ENCODE results near the gene ZNF217.

Gene ZNF217

DNA sequence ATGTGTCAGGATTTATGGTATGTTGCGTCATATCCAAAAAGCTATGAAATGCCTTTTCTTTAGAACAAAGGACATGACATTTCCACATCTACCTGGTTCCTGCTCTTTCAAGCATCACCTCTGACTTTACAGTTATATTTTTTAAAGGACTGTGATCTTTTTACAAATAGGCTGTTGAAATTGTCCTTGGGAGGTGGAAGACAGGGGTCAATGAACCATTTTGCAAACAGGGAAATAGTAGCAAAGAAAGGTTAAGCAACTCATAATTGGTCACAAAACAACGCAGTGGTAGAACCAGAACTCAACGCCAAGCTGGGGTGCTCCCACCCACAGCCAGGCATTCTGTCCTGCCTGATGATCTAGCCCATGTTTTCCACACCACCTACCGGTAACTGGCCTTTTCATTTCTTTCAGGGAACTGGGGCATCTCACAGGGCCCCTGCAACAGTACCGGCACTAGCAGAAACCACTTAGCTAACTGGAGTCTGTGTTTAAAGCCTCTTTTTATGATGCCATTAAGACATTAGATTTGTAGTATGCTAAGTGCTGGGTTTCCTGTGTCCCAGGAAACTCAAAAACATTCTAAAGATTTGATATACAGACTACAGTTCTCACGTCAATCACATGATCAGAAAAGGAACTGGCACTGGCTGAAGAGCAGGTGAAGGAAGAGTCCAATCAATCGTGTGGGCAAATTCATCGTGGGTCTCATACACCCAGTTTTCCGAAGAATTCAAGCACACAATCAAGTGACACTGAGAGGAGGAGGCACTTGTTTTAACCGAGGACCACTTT lies 13.9 kb downstream of the ZNF217 start:
- ChIA-PET CTCF (interaction anchor here (0.6 to 8.9 kb wide), 25 partner anchors 10 to 482 kb away, joined by 3 to 127 read pairs (median 4); partner anchors contain the start of gene ZNF217), POLR2A (interaction anchor here (1.0 kb wide), 1 partner anchor 336 kb away, joined by 3 read pairs; no protein-coding TSS in a partner anchor)
- Histone ChIP-seq H3K27ac (ENCODE audit: insufficient read depth in 1 of 2, low read depth in 1 of 2, low read length in 2 of 2, poor library complexity in 1 of 2, severe bottlenecking in 2 of 2) (peak overlapping the region; percentile 52 to 72), H3K27me3 (replicated peaks in 2 of 5; ENCODE audit: control insufficient read depth in 4 of 5, insufficient read depth in 5 of 5, low read length in 4 of 5) (no peaks in the 10 kb centered on the region), H3K4me1 (ENCODE audit: control extremely low read depth in 1 of 4, control insufficient read depth in 4 of 4, insufficient read depth in 4 of 4, low read length in 3 of 4) (peaks cover 28 to 50% (median 45%) of the 10 kb centered on the region in 4 experiments), H3K9me3 (ENCODE audit: control extremely low read depth in 1 of 5, control insufficient read depth in 4 of 5, insufficient read depth in 2 of 5, low read depth in 1 of 5, low read length in 4 of 5) (no peaks in the 10 kb centered on the region), H3K4me3 (ENCODE audit: control insufficient read depth in 1 of 7, extremely low read depth in 1 of 7, insufficient read depth in 4 of 7, low read depth in 2 of 7, low read length in 6 of 7) (peak overlapping the region in 6 of 7 experiments; percentile 5 to 65 (median 40)), H3K36me3 (ENCODE audit: control insufficient read depth in 4 of 4, insufficient read depth in 4 of 4, low read length in 3 of 4) (peaks cover 30 to 71% (median 53%) of the 10 kb centered on the region in 4 experiments)
- WGBS (ENCODE audit: insufficient coverage), result 12% methylated on average over 8 of the region's 10 CpGs
- peak; percentile 47 to 56 (median 55) for DNase-seq

DNA sequence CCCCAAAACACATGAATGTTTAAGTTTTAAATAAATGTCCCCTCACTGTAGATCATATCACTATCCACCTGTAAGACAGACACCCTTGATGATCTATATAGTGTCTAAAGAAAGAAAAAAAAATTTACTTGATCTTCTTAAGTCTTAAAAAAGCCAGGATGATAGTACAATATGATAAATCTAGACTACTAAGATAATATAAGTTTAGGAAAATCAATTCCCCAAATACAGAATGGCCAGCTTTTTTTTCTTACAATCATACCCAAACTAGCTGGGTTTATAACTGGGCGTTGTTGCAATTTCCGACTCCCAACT lies 14.4 kb downstream of the ZNF217 start:
- ChIA-PET POLR2A (interaction anchor here (1.0 kb wide), 1 partner anchor 337 kb away, joined by 3 read pairs; no protein-coding TSS in a partner anchor), CTCF (interaction anchor here (0.6 to 8.9 kb wide), 23 partner anchors 10 to 483 kb away, joined by 3 to 127 read pairs (median 4); partner anchors contain the start of gene ZNF217)
- DNase-seq, result no peak
- Histone ChIP-seq H3K27ac (ENCODE audit: insufficient read depth in 1 of 2, low read depth in 1 of 2, low read length in 2 of 2, poor library complexity in 1 of 2, severe bottlenecking in 2 of 2) (peak overlapping the region; percentile 52 to 72), H3K36me3 (ENCODE audit: control insufficient read depth in 4 of 4, insufficient read depth in 4 of 4, low read length in 3 of 4) (peaks cover 31 to 75% (median 56%) of the 10 kb centered on the region in 4 experiments), H3K4me1 (ENCODE audit: control extremely low read depth in 1 of 4, control insufficient read depth in 4 of 4, insufficient read depth in 4 of 4, low read length in 3 of 4) (peaks cover 28 to 49% (median 45%) of the 10 kb centered on the region in 4 experiments), H3K27me3 (replicated peaks in 2 of 5; ENCODE audit: control insufficient read depth in 4 of 5, insufficient read depth in 5 of 5, low read length in 4 of 5) (no peaks in the 10 kb centered on the region), H3K9me3 (ENCODE audit: control extremely low read depth in 1 of 5, control insufficient read depth in 4 of 5, insufficient read depth in 2 of 5, low read depth in 1 of 5, low read length in 4 of 5) (no peaks in the 10 kb centered on the region), H3K4me3 (ENCODE audit: control insufficient read depth in 1 of 7, extremely low read depth in 1 of 7, insufficient read depth in 4 of 7, low read depth in 2 of 7, low read length in 6 of 7) (peak overlapping the region in 5 of 7 experiments; percentile 5 to 65 (median 41))
- no CpG with 5 or more reads among the region's 2 CpGs for WGBS (ENCODE audit: insufficient coverage)

DNA sequence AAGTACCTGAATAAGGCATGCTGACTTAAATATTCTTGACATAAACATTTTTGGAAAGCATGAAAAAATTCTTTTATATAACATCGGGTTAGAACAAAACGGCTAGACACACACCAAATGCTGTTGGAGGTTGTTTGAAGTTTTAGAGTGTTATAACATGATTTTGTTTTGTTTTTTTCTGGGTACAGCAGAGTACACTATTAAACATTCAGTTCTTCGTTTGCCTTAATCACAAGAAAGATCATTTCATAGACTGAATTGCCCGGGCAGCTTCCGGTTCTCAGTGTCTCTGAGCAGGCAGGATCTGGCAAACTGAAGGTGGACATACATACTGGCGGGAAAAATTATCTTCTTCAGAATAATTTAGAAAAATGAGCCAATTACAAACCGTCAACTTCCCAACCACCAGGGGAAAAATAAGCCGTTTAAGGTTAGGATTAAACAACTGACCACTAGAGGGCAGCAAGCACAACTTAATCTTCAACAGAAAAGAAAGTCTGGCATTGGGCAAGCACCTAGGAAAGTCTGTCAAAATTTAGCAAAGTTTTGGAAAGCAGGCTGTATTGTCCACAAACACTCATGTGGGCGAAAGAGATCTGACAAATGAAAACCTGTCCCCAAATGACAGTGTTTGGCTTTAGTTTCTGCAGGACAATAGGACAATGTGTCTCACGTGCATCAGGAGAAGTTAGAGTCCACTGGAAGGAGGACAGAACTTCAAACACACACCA lies 15.0 kb downstream of the ZNF217 start:
- Histone ChIP-seq H3K9me3 (ENCODE audit: control extremely low read depth in 1 of 5, control insufficient read depth in 4 of 5, insufficient read depth in 2 of 5, low read depth in 1 of 5, low read length in 4 of 5) (no peaks in the 10 kb centered on the region), H3K36me3 (ENCODE audit: control insufficient read depth in 4 of 4, insufficient read depth in 4 of 4, low read length in 3 of 4) (peaks cover 31 to 80% (median 59%) of the 10 kb centered on the region in 4 experiments), H3K4me1 (ENCODE audit: control extremely low read depth in 1 of 4, control insufficient read depth in 4 of 4, insufficient read depth in 4 of 4, low read length in 3 of 4) (peaks cover 28 to 47% (median 41%) of the 10 kb centered on the region in 4 experiments), H3K27ac (ENCODE audit: insufficient read depth in 1 of 2, low read depth in 1 of 2, low read length in 2 of 2, poor library complexity in 1 of 2, severe bottlenecking in 2 of 2) (peak overlapping the region; percentile 52 to 72), H3K27me3 (replicated peaks in 2 of 5; ENCODE audit: control insufficient read depth in 4 of 5, insufficient read depth in 5 of 5, low read length in 4 of 5) (no peaks in the 10 kb centered on the region), H3K4me3 (ENCODE audit: control insufficient read depth in 1 of 7, extremely low read depth in 1 of 7, insufficient read depth in 4 of 7, low read depth in 2 of 7, low read length in 6 of 7) (peak overlapping the region in 5 of 7 experiments; percentile 4 to 65 (median 41))
- peak; percentile 92 to 96 (median 93) for DNase-seq
- WGBS (ENCODE audit: insufficient coverage), result 17% methylated on average over 4 of the region's 10 CpGs
- ChIA-PET POLR2A (no interaction called here), CTCF (interaction anchor here (0.7 to 8.9 kb wide), 18 partner anchors 9 to 486 kb away, joined by 3 to 127 read pairs (median 4); partner anchors contain the start of gene ZNF217)

DNA sequence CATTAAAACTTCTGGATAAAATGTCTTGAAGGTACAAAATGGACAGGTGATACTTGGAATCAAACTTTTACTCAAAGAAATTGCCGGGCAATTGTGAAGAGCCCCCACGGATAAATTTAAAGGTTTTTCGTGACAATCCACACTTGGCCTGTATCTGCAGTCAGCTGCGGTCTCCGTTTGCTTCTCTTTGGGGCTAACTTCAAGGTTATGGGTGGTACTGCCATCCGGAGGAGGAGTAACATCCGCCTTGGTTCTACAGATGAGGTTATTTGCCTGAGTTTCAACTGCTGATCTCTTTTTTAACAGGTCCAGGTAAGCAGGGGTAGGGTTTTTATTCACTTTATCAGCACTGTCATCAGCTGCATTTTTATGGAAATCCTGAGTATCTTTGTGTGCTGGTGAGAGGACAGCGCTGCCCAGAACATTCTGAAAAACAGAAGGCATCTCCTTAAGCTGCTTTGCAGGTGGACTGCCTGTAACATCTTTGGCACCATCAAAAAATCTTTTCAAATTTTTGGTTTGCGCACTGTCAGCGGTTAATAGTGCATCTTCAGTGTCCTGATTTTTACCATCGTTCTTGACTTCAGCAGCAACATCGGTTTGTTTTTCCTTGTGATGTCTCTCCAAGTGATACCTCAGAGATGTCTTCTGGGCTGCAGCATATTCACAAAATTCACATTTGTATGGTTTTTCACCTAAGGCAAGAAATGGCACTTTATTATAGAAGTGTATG lies 16.9 kb downstream of the ZNF217 start:
- Histone ChIP-seq H3K27me3 (replicated peaks in 2 of 5; ENCODE audit: control insufficient read depth in 4 of 5, insufficient read depth in 5 of 5, low read length in 4 of 5) (no peaks in the 10 kb centered on the region), H3K4me3 (ENCODE audit: control insufficient read depth in 1 of 7, extremely low read depth in 1 of 7, insufficient read depth in 4 of 7, low read depth in 2 of 7, low read length in 6 of 7) (no peak overlapping the region), H3K4me1 (ENCODE audit: control extremely low read depth in 1 of 4, control insufficient read depth in 4 of 4, insufficient read depth in 4 of 4, low read length in 3 of 4) (peaks cover 16 to 33% (median 30%) of the 10 kb centered on the region in 4 experiments), H3K9me3 (ENCODE audit: control extremely low read depth in 1 of 5, control insufficient read depth in 4 of 5, insufficient read depth in 2 of 5, low read depth in 1 of 5, low read length in 4 of 5) (no peaks in the 10 kb centered on the region), H3K27ac (ENCODE audit: insufficient read depth in 1 of 2, low read depth in 1 of 2, low read length in 2 of 2, poor library complexity in 1 of 2, severe bottlenecking in 2 of 2) (peak overlapping the region in 1 of 2 experiments; percentile 32), H3K36me3 (ENCODE audit: control insufficient read depth in 4 of 4, insufficient read depth in 4 of 4, low read length in 3 of 4) (peaks cover 33 to 81% (median 63%) of the 10 kb centered on the region in 4 experiments)
- 100% methylated on average over 11 of the region's 12 CpGs for WGBS (ENCODE audit: insufficient coverage)
- ChIA-PET POLR2A (no interaction called here), CTCF (interaction anchor here (0.6 to 8.9 kb wide), 7 partner anchors 11 to 487 kb away, joined by 3 to 127 read pairs (median 5); no protein-coding TSS in a partner anchor)
- no peak for DNase-seq

DNA sequence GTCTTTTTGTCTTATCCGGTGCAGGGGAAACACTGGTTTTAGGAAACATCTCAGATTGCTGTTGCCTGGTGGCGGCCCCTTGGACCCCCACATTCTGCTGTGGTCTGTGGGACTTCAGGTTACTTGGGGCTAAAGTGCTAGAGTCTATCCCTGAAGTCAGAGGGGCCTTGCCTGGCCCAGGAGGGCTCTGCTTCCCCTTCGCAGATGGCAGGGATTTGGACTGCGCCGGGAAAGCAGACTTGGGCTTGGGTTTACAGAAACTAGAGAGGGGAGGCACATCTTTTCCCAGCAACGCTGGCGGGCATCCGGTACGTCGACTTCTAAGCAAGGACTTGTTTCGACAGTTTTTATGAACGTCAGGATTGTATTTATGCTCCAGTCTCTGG lies 17.5 kb downstream of the ZNF217 start:
- no peak for DNase-seq
- no peak overlapping the region for H3K4me3 ChIP-seq (ENCODE audit: control insufficient read depth in 1 of 7, extremely low read depth in 1 of 7, insufficient read depth in 4 of 7, low read depth in 2 of 7, low read length in 6 of 7)
- ChIA-PET CTCF (interaction anchor here (1.7 to 8.9 kb wide), 3 partner anchors 10 to 362 kb away, joined by 4 to 127 read pairs (median 7); no protein-coding TSS in a partner anchor), POLR2A (no interaction called here)
- H3K27me3 ChIP-seq (replicated peaks in 2 of 5; ENCODE audit: control insufficient read depth in 4 of 5, insufficient read depth in 5 of 5, low read length in 4 of 5), result no peaks in the 10 kb centered on the region
- peaks cover 16 to 29% (median 27%) of the 10 kb centered on the region in 4 experiments for H3K4me1 ChIP-seq (ENCODE audit: control extremely low read depth in 1 of 4, control insufficient read depth in 4 of 4, insufficient read depth in 4 of 4, low read length in 3 of 4)
- peaks cover 32 to 81% (median 60%) of the 10 kb centered on the region in 4 experiments for H3K36me3 ChIP-seq (ENCODE audit: control insufficient read depth in 4 of 4, insufficient read depth in 4 of 4, low read length in 3 of 4)
- no peak overlapping the region for H3K27ac ChIP-seq (ENCODE audit: insufficient read depth in 1 of 2, low read depth in 1 of 2, low read length in 2 of 2, poor library complexity in 1 of 2, severe bottlenecking in 2 of 2)
- WGBS (ENCODE audit: insufficient coverage), result 91% methylated on average over 12 of the region's 12 CpGs
- H3K9me3 ChIP-seq (ENCODE audit: control extremely low read depth in 1 of 5, control insufficient read depth in 4 of 5, insufficient read depth in 2 of 5, low read depth in 1 of 5, low read length in 4 of 5), result no peaks in the 10 kb centered on the region

DNA sequence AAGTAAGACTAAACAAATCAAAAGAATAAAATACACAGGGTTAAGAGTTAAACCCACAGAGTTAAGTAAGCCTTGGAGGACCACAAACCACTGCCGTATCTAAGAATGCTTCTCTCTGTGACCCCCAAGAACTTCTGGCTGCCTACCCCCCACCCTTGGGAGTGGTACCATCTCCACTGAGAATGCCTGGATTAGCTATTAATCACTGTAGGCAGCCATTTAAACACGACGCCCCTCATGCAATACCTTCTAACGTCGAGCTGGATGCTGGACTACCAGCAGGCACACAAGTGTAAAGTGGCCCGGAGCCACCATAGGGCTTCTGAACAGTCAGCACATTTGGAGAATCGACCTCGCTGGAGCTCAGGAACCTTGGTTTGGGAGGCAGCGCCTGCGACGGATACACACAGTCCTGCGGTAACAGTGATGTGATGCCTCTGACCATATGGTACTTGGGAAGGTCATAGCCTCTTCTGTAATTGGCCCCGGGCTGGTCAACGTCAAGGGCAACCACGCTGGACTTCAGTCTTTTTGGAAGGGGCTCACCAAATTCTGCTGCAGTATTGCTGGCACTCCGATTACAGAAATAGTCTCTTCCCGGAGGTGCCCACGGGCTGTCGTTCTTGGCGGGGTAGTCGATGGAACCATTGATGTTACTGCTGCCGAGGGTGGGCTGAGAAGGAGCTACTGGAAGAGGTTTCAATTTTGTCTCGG lies 18.0 kb downstream of the ZNF217 start:
- WGBS (ENCODE audit: insufficient coverage), result 92% methylated on average over 23 of the region's 23 CpGs
- Histone ChIP-seq H3K27me3 (replicated peaks in 2 of 5; ENCODE audit: control insufficient read depth in 4 of 5, insufficient read depth in 5 of 5, low read length in 4 of 5) (no peaks in the 10 kb centered on the region), H3K4me3 (ENCODE audit: control insufficient read depth in 1 of 7, extremely low read depth in 1 of 7, insufficient read depth in 4 of 7, low read depth in 2 of 7, low read length in 6 of 7) (no peak overlapping the region), H3K27ac (ENCODE audit: insufficient read depth in 1 of 2, low read depth in 1 of 2, low read length in 2 of 2, poor library complexity in 1 of 2, severe bottlenecking in 2 of 2) (no peak overlapping the region), H3K4me1 (ENCODE audit: control extremely low read depth in 1 of 4, control insufficient read depth in 4 of 4, insufficient read depth in 4 of 4, low read length in 3 of 4) (peaks cover 16 to 25% (median 22%) of the 10 kb centered on the region in 4 experiments), H3K36me3 (ENCODE audit: control insufficient read depth in 4 of 4, insufficient read depth in 4 of 4, low read length in 3 of 4) (peaks cover 35 to 82% (median 60%) of the 10 kb centered on the region in 4 experiments), H3K9me3 (ENCODE audit: control extremely low read depth in 1 of 5, control insufficient read depth in 4 of 5, insufficient read depth in 2 of 5, low read depth in 1 of 5, low read length in 4 of 5) (no peaks in the 10 kb centered on the region)
- POLR2A ChIA-PET, result no interaction called here
- CTCF ChIA-PET, result interaction anchor here (0.5 to 8.9 kb wide), 5 partner anchors 10 to 1141 kb away, joined by 3 to 127 read pairs (median 4); no protein-coding TSS in a partner anchor
- no peak for DNase-seq
